Measurements from ENCODE around the gene SPTLC1.
A peak's percentile ranks its signal among the peaks of the same experiment; 100 is the strongest.
"Not testable (repeated sequence)": the region's sequence is repeated elsewhere in the genome, so short reads cannot be mapped to it uniquely, and the experiment has no call there.

Gene SPTLC1

GRCh38 chr9:92115071-92115858, at the start of gene SPTLC1:
Gene SPTLC1, minus strand, starts transcription at chr9:92115413. Its CDS starts 43 bp downstream, at chr9:92115370.
- no peaks in the 10 kb centered on the region; the same call in 1 of the 2 replicates for H3K36me3 ChIP-seq (ENCODE audit: control insufficient read depth, insufficient read depth, low read length)
- no peaks in the 10 kb centered on the region for H3K9me3 ChIP-seq (ENCODE audit: control insufficient read depth, insufficient read depth, low read length)
- no peak within 1 kb of the TSS for H3K27ac ChIP-seq (ENCODE audit: low read length)
- peak within 1 kb of the TSS; percentile 95 for H3K4me3 ChIP-seq (ENCODE audit: low read length)
- no peaks in the 10 kb centered on the region for H3K4me1 ChIP-seq (ENCODE audit: control insufficient read depth, insufficient read depth, low read length)
- WGBS (ENCODE audit: insufficient coverage, insufficient read length) = no CpG with 5 or more reads among the region's 60 CpGs
- peak; percentile 76 for DNase-seq (ENCODE audit: low read depth, low spot score)
- H3K27me3 ChIP-seq (ENCODE audit: control insufficient read depth, insufficient read depth, low read length) = no peaks in the 10 kb centered on the region

GRCh38 chr9:92164975-92165374, 49.8 kb upstream of the SPTLC1 start:
- Histone ChIP-seq H3K4me1 (ENCODE audit: control insufficient read depth, insufficient read depth, low read length) (no peaks in the 10 kb centered on the region), H3K27me3 (ENCODE audit: control insufficient read depth, insufficient read depth, low read length) (no peaks in the 10 kb centered on the region), H3K9me3 (ENCODE audit: control insufficient read depth, insufficient read depth, low read length) (no peaks in the 10 kb centered on the region), H3K36me3 (ENCODE audit: control insufficient read depth, insufficient read depth, low read length) (peaks cover 2% of the 10 kb centered on the region; the same call in 1 of the 2 replicates), H3K4me3 (ENCODE audit: low read length) (no peak overlapping the region), H3K27ac (ENCODE audit: low read length) (no peak overlapping the region)
- no CpG with 5 or more reads among the region's 1 CpG for WGBS (ENCODE audit: insufficient coverage, insufficient read length)
- no peak for DNase-seq (ENCODE audit: low read depth, low spot score)

GRCh38 chr9:92164490-92164889, 49.3 kb upstream of the SPTLC1 start:
- no peak for DNase-seq (ENCODE audit: low read depth, low spot score)
- Histone ChIP-seq H3K4me1 (ENCODE audit: control insufficient read depth, insufficient read depth, low read length) (no peaks in the 10 kb centered on the region), H3K27me3 (ENCODE audit: control insufficient read depth, insufficient read depth, low read length) (no peaks in the 10 kb centered on the region), H3K9me3 (ENCODE audit: control insufficient read depth, insufficient read depth, low read length) (no peaks in the 10 kb centered on the region), H3K4me3 (ENCODE audit: low read length) (no peak overlapping the region), H3K27ac (ENCODE audit: low read length) (no peak overlapping the region), H3K36me3 (ENCODE audit: control insufficient read depth, insufficient read depth, low read length) (peaks cover 2% of the 10 kb centered on the region; the same call in 1 of the 2 replicates)
- no CpG with 5 or more reads among the region's 2 CpGs for WGBS (ENCODE audit: insufficient coverage, insufficient read length)

DNA sequence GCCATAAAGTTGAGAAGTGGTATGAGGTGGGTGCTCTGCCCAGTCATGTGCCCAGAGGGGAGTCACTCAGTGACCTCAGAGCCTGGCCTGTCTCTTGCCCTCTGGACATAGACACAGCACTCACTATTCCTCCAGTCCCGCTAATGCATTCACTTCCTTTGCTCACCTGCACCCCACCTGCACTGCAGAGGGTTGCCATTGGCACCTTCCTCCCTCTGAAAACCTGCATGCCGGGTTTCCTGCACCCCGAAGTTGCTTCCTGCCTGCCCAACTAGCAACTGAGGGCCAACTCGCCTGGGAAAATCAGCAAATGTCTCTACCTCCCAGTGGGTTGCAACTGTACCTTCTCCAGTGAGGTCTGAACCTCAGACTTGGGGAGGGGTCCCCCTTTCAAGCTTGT, 48.1 kb upstream of the SPTLC1 start:
- Histone ChIP-seq H3K4me1 (ENCODE audit: control insufficient read depth, insufficient read depth, low read length) (no peaks in the 10 kb centered on the region), H3K27ac (ENCODE audit: low read length) (no peak overlapping the region), H3K9me3 (ENCODE audit: control insufficient read depth, insufficient read depth, low read length) (no peaks in the 10 kb centered on the region), H3K27me3 (ENCODE audit: control insufficient read depth, insufficient read depth, low read length) (no peaks in the 10 kb centered on the region), H3K36me3 (ENCODE audit: control insufficient read depth, insufficient read depth, low read length) (peaks cover 2% of the 10 kb centered on the region; the same call in 1 of the 2 replicates), H3K4me3 (ENCODE audit: low read length) (no peak overlapping the region)
- DNase-seq (ENCODE audit: low read depth, low spot score) = no peak
- no CpG with 5 or more reads among the region's 4 CpGs for WGBS (ENCODE audit: insufficient coverage, insufficient read length)

GRCh38 chr9:92160786-92161185, 45.6 kb upstream of the SPTLC1 start:
- Histone ChIP-seq H3K27me3 (ENCODE audit: control insufficient read depth, insufficient read depth, low read length) (no peaks in the 10 kb centered on the region), H3K9me3 (ENCODE audit: control insufficient read depth, insufficient read depth, low read length) (no peaks in the 10 kb centered on the region), H3K4me3 (ENCODE audit: low read length) (no peak overlapping the region), H3K27ac (ENCODE audit: low read length) (no peak overlapping the region), H3K36me3 (ENCODE audit: control insufficient read depth, insufficient read depth, low read length) (peaks cover 2% of the 10 kb centered on the region; the same call in 1 of the 2 replicates), H3K4me1 (ENCODE audit: control insufficient read depth, insufficient read depth, low read length) (no peaks in the 10 kb centered on the region)
- DNase-seq (ENCODE audit: low read depth, low spot score) = no peak
- WGBS (ENCODE audit: insufficient coverage, insufficient read length) = no CpG with 5 or more reads among the region's 10 CpGs

GRCh38 chr9:92159058-92159457, 43.8 kb upstream of the SPTLC1 start:
- H3K27me3 ChIP-seq (ENCODE audit: control insufficient read depth, insufficient read depth, low read length) = no peaks in the 10 kb centered on the region
- H3K36me3 ChIP-seq (ENCODE audit: control insufficient read depth, insufficient read depth, low read length) = peaks cover 2% of the 10 kb centered on the region; the same call in 1 of the 2 replicates
- no peak overlapping the region for H3K27ac ChIP-seq (ENCODE audit: low read length)
- no peak for DNase-seq (ENCODE audit: low read depth, low spot score)
- WGBS (ENCODE audit: insufficient coverage, insufficient read length) = no CpG with 5 or more reads among the region's 5 CpGs
- no peaks in the 10 kb centered on the region for H3K9me3 ChIP-seq (ENCODE audit: control insufficient read depth, insufficient read depth, low read length)
- H3K4me3 ChIP-seq (ENCODE audit: low read length) = no peak overlapping the region
- no peaks in the 10 kb centered on the region for H3K4me1 ChIP-seq (ENCODE audit: control insufficient read depth, insufficient read depth, low read length)

DNA sequence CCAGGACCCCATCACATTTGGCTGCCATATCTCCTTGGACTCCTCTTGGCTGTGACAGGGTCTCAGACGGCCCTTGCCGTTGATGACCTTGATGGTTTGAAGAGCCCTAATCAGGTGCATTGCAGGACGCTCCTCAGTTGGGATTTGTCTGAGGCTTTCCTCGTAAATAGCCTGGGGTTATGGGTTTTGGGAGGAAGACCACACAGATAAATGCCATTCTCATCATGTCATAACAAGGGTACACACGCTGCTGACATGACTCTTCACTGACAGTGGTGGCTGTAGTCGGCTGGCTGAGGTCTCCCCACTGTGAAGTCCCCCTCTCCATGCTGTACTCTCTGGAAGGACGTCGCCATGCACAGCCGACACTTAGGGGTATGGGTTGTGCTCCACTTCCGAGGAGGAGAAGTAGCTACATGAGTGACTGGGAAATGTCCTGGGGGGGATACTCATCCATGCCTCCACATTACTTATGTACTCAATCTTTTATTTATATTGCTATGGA, 42.9 kb upstream of the SPTLC1 start:
- Histone ChIP-seq H3K36me3 (ENCODE audit: control insufficient read depth, insufficient read depth, low read length) (peaks cover 2% of the 10 kb centered on the region; the same call in 1 of the 2 replicates), H3K4me3 (ENCODE audit: low read length) (no peak overlapping the region), H3K27me3 (ENCODE audit: control insufficient read depth, insufficient read depth, low read length) (no peaks in the 10 kb centered on the region), H3K9me3 (ENCODE audit: control insufficient read depth, insufficient read depth, low read length) (no peaks in the 10 kb centered on the region), H3K27ac (ENCODE audit: low read length) (no peak overlapping the region), H3K4me1 (ENCODE audit: control insufficient read depth, insufficient read depth, low read length) (no peaks in the 10 kb centered on the region)
- DNase-seq (ENCODE audit: low read depth, low spot score) = no peak
- no CpG with 5 or more reads among the region's 10 CpGs for WGBS (ENCODE audit: insufficient coverage, insufficient read length)

- WGBS (ENCODE audit: insufficient coverage, insufficient read length) = no CpG with 5 or more reads among the region's 12 CpGs
- DNase-seq (ENCODE audit: low read depth, low spot score); H3K4me3 ChIP-seq (ENCODE audit: low read length); H3K27ac ChIP-seq (ENCODE audit: low read length); H3K4me1 ChIP-seq (ENCODE audit: control insufficient read depth, insufficient read depth, low read length); H3K27me3 ChIP-seq (ENCODE audit: control insufficient read depth, insufficient read depth, low read length); H3K9me3 ChIP-seq (ENCODE audit: control insufficient read depth, insufficient read depth, low read length); H3K36me3 ChIP-seq (ENCODE audit: control insufficient read depth, insufficient read depth, low read length): not testable (repeated sequence)
Observed at GRCh38 chr9:92155736-92156135, 40.5 kb upstream of the SPTLC1 start.

DNA sequence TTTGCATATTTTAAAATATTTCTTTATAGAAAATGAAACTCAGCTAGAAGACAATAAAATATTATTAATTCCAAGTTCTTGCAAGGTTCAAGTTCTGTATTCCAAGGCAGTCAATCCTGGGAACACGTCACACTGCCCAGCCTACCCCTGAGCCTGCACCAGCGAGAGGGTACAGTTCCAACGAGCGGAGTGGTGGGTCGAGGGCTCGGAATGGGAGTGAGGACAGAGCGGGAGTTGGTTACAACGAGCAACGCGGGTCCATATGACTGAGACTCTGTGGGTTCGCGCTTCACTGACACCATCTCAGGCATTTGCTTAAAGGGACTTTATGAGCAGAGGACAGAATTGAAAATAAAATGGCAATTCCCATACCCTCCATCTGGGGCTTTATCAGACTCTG, 40.0 kb upstream of the SPTLC1 start:
- Histone ChIP-seq H3K4me1 (ENCODE audit: control insufficient read depth, insufficient read depth, low read length) (no peaks in the 10 kb centered on the region), H3K36me3 (ENCODE audit: control insufficient read depth, insufficient read depth, low read length) (no peaks in the 10 kb centered on the region), H3K4me3 (ENCODE audit: low read length) (no peak overlapping the region; the same call in 1 of the 2 replicates), H3K9me3 (ENCODE audit: control insufficient read depth, insufficient read depth, low read length) (no peaks in the 10 kb centered on the region), H3K27ac (ENCODE audit: low read length) (no peak overlapping the region), H3K27me3 (ENCODE audit: control insufficient read depth, insufficient read depth, low read length) (no peaks in the 10 kb centered on the region)
- WGBS (ENCODE audit: insufficient coverage, insufficient read length) = no CpG with 5 or more reads among the region's 12 CpGs
- no peak for DNase-seq (ENCODE audit: low read depth, low spot score)

GRCh38 chr9:92153466-92154415, 38.5 kb upstream of the SPTLC1 start:
- H3K36me3 ChIP-seq (ENCODE audit: control insufficient read depth, insufficient read depth, low read length); DNase-seq (ENCODE audit: low read depth, low spot score); H3K4me1 ChIP-seq (ENCODE audit: control insufficient read depth, insufficient read depth, low read length); H3K4me3 ChIP-seq (ENCODE audit: low read length); H3K27me3 ChIP-seq (ENCODE audit: control insufficient read depth, insufficient read depth, low read length); H3K9me3 ChIP-seq (ENCODE audit: control insufficient read depth, insufficient read depth, low read length); H3K27ac ChIP-seq (ENCODE audit: low read length): not testable (repeated sequence)
- WGBS (ENCODE audit: insufficient coverage, insufficient read length) = no CpG with 5 or more reads among the region's 10 CpGs

Measured in iPS DF 6.9 (cell line).